Fibroblast of pulmonary artery (primary cell): ENCODE results near the gene DOLK.

Source experiments
- DNase-seq: peaks from one replicate; pipeline ENCODE4 v3.0.0-alpha.2; 2010; ENCODE audit warnings: low read depth
- H3K4me3 ChIP-seq: replicated peaks from 2 replicates; pipeline ENCODE4 v1.5.1; 2011; ENCODE audit warnings: low read depth, mild to moderate bottlenecking, control low read depth, low read length, moderate library complexity
- CTCF ChIP-seq: IDR thresholded peaks from 2 replicates; pipeline ENCODE4 v1.5.1; 2011; ENCODE audit warnings: mild to moderate bottlenecking, control low read depth, low read length, inconsistent platforms; ENCODE audit errors: missing control alignments

The DOLK gene

DNA sequence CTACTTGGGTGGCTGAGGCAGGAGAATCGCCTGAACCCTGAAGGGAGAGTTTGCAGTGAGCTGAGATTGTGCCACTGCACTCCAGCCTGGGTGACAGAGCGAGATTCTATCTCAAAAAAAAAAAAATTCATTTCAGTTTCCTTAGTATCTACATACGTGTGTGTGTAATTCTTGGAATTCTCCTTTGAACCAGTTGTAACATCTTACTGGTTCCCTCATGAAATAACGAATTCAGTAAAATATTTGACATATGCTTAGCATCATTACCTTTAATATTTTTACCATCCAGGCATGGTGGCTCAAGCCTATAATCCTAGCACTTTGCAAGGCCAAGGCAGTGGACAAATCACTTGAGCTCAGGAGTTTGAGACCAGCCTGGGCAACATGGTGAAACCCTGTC, 17.8 kb downstream of the DOLK start:
- no peak for TF ChIP-seq CTCF
- H3K4me3 ChIP-seq: no peak overlapping the region
- DNase-seq: no peak

GRCh38 chr9:128928624-128929023, 18.8 kb downstream of the DOLK start:
- H3K4me3 ChIP-seq: no peak overlapping the region
- TF ChIP-seq CTCF: no peak
- no peak for DNase-seq

DNA sequence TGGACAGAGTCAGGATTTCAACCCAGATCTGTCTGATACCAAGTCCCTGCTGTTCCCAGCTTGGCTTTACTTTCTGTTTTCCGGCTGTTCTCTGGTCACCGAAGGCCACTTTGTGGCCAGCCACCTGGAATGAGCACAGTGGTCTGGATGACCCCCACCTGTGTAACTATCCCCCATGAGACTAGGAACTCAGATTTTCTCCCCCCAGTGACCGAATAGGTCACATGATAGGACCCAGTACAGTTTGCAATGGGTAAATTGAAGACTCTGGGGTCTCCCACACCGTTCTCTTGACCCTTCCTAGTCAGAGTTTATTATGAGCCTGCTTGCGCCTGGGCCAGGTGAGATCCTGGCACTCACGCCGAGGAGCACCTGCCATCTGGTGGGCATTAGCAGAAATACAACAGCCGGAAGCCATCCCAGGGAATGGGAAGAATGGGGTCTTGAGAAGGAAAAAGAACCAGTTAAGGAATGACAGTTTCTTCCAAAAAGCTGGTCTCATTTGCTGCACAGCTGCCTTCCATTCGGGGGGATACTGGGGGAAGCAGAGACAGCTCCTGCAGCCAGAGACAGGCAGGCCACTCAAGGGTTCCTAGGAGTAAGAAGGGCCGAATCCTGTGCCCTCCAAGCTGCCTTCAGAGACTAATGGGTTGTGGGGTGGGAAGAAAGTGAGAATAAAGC, 19.5 kb downstream of the DOLK start:
- peak; percentile 88 for TF ChIP-seq CTCF
- no peak overlapping the region for H3K4me3 ChIP-seq
- DNase-seq: peak; percentile 64

- no peak overlapping the region for H3K4me3 ChIP-seq
- no peak for TF ChIP-seq CTCF
- no peak for DNase-seq
These were observed 23.9 kb downstream of the DOLK start for GRCh38 chr9:128923493-128923883.

GRCh38 chr9:128921881-128922763, 25.3 kb downstream of the DOLK start:
- H3K4me3 ChIP-seq: peak overlapping the region; percentile 55
- TF ChIP-seq CTCF: no peak
- DNase-seq: peak; percentile 60

DNA sequence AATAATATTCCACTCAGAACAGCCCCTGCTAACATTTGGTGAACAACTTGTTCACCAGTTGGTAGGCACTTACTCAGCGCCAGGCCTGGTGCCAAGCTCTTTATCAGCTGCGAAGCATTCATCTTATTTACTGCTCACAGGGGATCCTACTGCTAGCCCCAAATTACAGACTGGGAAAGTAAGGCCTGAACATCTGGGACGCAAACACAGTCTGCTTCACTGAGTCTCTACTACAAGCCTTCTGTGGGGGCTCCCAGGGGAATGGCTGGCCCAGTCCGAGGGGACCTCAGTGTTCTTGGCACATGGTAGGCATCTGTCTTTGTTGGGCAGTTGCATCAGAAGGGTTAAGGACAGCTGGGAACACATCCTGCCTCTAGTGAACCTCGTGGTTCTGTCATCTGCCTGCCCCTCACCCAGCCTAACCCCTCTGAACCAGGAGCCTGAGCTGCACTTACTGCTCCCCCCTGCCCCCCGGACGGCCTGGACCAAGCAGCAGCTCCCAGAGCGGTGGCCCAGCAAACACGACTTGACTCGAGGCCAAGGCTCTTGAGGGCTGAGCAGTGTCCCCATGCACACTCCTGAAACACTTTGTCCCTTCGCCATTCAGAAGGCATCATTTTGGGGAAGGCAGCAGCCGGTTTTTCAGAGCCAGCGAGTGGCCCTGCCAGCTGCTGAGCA, 26.9 kb downstream of the DOLK start, which contains the start of gene PHYHD1:
PHYHD1 (plus strand) TSS at position 602 of the 678 bp plus-strand sequence. CDS start 1,342 bp downstream, outside the sequence.
- no peak for TF ChIP-seq CTCF
- peak; percentile 63 for DNase-seq
- peak within 1 kb of the TSS; percentile 55 for H3K4me3 ChIP-seq
